Activated T-cell treated with anti-CD3 and anti-CD28 coated beads for 1 hour (primary cell): ENCODE measurements around the gene AFTPH.

ENCODE experiments used
- DNase-seq: peaks from one replicate; pipeline ENCODE4 v3.0.0-alpha.2; 2020; ENCODE audit warnings: low read depth

AFTPH gene

DNA sequence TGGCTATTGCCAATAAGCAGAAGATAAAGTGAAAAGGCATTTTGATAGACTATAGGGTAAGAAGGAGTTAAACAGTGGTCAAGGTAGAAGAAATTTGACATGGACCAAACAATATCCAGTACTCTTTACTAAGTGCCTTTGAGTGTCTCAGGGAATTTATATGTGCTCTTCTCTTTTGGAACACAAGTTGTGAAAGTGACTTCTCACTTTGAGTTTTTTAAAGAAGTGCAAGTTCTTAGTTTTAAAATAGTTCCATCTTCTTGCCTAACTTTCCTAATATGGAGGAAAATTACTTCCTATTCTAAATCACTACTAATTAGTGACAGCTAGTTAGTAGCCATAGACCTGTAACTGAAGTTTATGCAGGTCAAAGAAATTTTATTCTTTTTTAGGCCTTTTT lies 63.4 kb downstream of the AFTPH start:
- DNase-seq: no peak

DNA sequence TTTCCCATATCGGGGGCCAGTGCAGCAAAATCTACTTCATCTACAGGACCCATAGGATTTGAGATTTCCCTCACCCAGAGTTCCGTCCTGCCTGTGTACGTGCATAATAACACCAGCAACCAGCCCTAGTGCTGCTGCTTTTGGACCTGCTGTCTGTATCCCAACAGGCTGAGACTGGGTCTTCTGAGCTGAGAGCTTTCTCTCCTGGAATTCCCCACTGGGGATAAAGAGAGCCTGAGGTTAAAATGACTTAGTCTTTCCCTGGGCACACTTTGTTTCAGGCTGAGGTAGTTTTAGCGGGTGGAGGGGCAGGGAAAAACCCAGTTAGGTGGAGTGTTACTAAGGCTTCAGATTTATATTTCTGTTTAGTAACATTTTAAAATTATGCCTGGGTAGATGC lies 67.1 kb downstream of the AFTPH start:
- no peak for DNase-seq

DNA sequence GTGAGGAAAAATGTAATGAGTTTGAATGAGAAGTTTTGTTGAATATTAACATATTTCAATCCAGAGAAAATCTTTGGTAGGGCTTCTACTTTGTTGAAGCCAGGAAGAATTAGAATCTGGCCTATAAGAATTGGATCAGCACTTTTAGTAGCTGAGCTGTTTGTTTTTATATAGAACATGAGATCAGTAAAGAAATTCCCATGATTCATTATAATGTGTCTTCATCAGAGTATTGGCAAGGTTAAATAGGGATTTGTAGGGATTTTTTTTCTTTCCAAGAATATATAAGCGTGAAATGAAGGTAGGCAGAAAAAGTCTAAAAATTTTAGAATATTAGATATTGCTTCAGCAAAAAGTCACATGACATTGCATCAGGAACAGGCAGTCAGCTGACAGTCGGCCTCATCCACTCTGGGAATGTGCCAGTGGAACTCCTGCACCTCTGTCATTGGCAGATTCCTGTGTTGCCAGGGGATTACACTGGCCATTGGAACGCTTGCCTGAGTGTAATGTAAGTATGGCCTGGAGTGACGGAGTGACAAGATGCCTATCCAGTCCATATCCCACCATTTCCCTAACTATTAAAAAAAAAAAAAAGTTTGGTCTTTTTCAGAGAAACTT lies 69.0 kb downstream of the AFTPH start:
- DNase-seq: no peak

DNA sequence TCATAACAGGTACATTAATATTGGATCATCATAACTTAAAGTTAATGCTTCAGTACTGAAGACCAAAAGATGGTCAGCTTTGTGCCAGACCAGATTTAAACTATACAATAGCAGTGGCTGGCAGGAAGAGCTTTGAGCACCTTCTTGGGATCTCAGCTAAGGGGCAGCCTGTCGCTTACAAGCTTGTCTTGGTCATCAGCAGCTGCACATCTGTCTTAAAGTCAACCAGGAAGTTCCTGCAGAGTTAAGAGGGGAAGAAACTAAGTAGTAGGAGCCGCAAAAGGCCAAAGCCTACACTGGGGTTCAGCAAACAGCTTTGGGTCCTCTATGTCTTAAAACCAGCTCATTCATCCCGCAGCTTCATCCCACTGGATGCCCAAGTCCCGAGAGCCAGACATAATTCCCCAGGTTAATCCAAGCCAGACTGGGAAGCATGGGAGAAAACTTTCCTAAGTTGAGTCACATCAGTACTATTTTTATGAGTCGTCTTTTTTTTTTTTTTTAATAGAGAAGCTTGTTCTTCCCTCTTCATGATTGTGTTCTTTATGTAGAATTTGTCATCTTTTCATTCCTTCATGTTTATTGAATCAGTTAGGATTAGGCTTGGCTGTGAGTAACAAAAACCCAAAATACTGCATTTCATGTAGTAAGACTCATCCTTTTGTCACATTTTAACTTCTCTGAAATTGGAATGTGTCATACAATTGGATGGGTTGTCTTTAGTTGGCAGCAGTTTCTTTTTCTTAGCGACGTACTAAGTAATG lies 70.3 kb downstream of the AFTPH start:
- no peak for DNase-seq

DNA sequence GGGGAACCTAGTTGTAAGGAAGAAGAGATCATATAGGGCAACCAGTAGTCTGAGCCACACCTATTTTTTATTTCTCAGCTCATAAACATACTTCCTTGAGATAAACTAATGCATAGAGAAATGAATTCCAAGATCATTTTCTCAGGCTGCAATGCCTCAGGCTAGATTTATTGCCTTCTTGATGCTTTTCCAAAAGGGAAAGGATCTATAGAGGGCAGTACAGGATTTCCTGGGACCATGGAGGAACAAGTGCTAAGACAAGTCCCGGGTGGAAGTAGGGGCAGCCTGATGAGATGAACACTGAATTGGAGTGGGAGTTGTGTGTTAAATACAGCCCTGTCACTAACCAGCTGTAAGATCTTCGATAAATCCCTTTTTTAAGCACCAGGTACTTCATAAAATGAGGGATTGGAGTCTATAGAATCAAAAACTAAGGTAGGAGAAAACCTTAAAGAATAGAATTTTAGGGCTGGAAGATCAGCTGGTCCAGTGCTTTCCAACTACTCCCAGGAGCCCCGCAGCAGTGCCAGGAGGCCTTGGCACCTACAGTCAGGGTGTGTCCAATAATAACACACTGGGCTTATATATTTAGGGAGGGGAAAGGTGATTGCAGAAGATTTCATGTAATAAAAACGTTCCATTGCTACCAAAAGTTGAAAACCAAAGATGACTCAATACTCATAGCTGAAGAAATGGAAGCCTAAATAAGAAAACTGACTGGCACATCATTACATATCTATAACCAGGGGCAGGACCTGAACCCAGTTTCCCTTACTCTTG lies 71.5 kb downstream of the AFTPH start:
- DNase-seq: no peak

DNA sequence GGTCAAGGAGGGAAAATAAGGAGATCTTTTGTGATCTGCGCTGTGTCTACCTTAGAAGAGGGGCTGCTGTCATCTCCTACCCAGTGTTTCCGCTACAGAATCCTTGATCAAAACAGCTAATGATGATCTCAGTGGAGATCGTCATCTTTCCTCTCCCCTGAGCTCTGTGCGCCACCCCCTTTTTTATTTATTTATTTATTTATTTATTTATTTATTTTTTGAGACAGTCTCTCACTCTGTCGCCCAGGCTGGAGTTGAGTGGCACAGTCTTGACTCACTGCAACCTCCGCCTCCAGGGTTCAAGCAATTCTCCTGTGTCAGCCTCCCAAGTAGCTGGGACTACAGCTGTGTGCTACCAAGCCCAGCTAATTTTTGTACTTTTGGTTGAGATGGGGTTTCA lies 74.1 kb downstream of the AFTPH start:
- no peak for DNase-seq

DNA sequence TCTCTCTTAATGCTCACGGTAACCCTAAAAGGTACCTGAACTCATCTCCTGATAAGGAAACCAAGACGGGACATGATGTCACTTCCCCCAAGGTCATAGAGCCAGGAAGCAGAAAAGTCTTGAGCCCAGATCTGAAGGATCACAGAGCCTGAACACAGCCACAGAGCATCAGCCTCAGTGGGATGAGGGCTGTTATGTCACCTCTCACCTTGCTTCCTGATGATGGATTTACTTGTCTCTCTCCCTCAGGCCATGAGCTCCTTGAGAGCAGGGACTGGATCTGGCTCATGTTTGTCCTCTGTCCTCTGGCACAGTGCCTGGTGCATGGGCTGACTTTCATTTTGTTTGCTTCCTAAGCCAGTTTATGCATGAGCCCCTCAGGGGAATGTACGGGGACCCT lies 75.3 kb downstream of the AFTPH start:
- DNase-seq: no peak

DNA sequence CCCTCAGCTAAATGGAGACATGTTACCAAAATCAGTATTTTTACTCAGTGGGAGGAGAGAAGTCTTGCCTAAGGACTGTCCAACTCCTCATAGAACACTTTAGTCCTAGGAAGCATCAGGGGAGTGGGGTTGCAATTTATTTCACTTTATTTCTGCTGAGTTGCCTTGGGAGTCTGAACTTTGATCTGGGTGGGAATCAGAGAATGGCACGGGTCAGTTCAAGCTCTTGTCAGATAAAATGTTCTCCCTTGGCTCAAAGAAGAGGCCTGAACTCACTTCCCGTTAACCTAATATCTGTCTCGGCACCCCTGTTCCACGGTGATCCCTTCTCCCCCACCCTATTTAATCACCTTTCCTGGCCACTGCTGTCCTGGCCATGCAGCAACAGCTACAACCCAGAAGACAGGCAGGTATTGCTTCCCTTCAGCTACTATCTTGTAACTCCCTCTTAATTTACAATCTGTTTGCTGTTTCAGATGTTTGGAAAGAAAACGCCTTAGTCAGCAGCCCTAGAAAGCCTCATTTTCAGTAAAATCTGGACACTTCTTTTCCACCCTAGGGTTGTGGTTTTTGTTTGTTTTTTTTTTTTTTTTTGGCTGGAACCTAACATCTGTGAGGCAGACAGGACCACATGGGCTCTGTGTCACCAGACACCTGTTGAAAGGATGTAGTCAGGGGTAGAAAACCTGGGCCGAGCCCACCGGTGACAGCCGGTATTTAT lies 77.1 kb downstream of the AFTPH start:
- no peak for DNase-seq

DNA sequence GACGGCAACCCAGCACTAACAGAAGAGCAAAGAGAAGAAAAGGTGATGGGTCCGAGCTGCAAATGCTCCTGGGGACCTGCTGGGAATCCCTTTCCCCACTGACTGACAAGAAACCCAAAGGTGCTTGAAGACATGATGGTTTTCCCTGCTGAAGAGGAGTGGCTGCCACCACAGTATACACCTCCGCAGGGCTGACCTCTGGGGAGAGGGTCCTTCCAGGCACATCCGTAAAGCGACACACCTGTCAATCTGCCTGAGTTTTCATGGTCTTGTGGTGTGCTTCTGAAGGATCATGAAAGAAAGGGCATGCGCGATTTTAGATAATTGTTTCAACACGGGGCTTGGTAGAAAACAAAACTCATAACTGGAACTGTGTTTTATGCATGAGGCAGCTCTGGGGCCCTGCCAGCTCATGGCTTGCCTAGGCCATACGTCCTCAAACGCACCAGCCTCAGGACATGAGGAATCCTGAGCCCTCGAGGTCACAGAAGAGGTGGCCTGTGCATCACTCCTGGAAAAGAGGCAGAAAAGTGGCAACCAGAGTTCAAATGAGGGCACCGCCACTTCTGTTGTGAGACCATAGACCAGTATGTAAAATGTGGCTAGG lies 77.8 kb downstream of the AFTPH start:
- DNase-seq: no peak

DNA sequence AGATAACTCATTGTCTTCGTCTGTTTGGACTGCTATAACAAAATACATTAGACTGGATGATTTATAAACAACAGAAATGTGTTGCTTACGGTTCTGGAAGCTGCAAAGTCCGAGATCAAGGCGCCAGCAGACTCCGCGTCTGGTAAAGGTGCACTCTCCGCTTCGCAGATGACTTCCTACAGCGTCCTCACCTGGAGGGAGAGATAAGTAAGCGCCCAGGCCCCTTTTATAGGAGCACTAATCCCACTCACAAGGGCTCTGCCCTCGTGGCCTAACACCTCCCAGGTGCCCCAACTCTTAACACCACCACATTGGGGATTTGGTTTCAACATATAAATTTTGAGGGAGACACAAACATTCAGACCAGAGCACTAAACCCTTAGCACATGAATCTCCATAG lies 78.3 kb downstream of the AFTPH start:
- DNase-seq: no peak

DNA sequence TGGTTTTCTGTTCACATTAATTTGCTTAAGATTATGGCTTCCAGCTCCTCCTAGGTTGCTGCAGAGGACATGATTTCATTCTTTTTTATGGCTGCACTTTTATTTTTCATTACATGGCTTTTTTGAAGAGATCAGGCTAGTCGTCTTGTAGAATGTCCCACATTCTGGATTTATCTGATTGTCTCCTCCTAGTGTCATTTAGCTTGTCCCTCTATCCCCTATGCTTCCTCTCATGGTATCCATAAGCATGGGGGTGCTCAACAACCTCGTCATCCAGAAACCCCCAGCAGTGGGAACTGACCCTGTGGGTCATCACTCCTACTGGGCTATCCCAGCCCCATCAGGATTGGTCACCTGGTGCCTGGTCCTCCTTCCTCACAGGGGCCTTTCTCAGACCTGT lies 80.0 kb downstream of the AFTPH start:
- no peak for DNase-seq

DNA sequence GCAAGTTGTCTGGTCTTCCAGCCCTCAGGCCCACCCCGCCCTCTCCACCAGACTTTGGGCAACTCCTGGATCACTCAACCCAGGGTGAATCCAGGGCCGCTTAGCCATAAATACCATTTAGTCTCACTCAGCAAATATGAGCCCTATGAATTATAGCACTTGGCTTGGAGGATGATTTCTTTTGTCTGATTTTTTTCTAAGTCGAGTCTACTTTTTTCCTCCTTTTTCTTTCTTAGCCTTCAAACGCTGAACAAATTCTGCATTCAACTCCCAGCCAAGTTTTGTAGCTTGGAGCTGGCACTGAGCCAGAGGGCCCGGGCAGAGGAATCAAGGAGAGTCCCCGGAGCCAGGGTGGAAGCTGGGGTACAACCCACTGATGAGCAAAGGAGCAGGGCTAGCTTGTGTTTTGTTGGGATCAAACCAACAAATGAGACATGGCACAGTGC lies 80.9 kb downstream of the AFTPH start:
- no peak for DNase-seq

DNA sequence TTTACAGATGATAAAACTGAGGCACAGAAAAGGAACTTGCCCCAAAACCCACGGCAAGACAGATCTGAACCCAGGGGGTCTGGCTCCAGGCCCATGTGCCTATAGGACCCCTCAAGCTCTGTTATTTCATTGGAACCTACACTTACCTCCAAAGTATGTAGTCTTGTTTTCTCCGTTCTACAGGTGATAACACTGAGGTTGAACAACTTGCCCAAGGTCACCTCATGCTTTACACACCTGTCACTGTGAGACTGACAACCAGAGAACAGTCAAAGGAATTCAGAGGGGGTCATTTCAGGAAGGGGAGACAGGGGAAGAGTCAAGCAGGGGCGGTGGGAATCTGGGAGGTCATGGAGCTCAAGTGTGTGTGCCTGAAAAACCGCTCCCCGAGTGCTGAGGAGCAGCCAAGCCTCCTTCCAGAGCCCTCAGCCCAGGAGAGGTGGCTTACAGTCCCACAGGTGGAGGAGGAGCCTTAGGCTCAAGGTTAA lies 81.9 kb downstream of the AFTPH start:
- DNase-seq: no peak

DNA sequence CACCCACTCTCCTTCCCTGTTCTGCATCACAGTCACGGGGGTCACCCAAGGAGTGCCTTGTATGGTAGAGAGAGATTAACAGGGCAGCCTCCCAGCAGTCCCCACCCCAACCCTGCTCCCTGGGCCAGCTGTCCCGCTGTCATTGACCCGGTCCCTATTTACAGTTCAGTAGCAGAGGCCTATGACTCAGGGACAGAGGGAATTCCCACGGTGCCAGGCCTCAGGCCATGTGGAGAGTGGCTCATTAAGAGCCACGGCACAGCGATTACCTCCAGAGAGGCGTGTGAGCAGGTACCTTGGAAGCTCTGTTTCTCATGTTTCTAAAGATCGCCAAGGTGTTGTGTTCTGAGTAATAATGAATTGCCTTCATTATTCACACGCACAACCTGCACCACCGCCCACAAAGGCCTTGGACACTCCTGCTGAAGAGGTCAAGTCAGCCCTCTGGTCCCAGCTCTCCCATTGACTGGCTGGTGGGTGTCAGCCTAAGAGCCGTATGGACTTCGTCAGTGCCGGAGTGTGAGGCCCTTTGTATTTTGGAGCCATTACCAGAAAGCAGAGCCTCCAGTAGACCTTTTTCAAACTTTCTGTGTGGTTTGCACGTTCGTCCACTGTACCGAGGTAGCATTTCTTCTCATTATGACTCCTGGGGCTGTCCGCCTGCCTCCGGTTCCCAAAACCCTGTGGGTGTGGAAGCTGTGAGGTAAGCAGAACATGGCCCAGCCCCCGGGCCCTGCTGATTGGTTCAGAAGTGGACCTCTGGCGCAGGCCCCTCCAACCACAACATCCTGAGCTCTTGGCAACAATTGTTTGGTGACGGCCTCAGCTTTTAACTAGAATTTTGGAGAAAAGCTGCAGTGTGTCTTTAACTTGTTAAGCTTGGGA lies 82.6 kb downstream of the AFTPH start:
- DNase-seq: peak; percentile 60

DNA sequence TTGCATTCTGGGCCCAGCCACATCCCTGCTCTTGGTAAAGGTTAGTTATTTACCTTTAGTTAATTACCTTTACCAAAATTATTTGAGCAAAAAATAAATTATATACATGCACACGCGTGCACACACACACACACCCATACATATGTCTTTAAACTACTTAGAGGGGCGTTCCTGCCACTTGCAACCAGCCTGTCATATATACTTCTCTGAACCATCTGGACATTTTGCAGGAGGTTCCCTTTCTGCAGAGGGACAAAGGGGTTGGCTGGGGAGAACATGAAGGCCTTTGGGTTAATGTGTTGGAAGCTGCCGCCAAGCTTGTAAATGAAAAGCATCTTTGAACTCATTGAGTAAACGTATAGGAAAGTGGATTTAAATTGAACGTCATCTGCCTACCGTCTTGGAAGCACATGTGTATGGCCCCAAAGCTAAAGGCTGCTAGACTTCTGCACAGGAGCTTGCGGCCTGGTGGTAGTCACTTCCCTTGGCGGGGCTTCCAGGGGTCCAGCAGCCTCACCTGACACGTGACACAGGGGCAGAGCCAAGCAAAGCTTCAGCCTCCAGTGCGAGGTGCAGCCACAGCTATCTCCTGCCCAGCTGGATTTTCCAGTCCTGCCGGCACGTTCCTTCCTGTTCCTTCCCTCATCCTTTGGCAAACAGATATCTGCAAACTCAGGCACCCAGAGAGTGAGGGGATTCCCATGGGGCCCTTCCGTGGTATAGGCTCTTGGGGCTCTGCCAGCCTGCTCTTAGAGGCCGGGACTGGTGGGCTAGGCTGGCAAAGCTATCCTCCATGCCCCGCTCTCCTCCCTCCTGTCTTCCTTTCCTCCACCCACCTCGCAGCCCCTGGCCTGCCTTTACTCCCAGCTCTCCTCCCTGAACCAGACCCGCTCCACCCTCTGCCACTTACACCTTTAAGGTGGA lies 83.5 kb downstream of the AFTPH start:
- DNase-seq: no peak

DNA sequence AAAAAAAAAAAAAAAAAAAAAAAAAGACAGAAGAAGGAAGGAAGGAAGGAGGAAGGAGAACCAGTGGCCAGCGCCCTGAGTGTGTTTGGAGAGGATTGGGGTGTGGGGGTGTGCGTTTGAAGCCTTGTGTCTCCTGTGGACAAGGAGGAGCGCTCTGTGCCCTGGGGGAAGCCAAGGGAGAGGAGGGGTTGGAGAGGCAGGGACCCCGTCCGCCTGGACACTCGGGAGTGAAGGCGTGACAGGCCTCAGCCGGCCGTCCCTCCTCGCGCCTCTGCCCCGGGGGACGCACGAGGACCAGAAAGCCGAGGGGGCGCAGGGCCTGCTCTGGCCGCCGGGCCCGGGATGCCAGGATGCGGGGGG lies 84.7 kb downstream of the AFTPH start:
- no peak for DNase-seq

DNA sequence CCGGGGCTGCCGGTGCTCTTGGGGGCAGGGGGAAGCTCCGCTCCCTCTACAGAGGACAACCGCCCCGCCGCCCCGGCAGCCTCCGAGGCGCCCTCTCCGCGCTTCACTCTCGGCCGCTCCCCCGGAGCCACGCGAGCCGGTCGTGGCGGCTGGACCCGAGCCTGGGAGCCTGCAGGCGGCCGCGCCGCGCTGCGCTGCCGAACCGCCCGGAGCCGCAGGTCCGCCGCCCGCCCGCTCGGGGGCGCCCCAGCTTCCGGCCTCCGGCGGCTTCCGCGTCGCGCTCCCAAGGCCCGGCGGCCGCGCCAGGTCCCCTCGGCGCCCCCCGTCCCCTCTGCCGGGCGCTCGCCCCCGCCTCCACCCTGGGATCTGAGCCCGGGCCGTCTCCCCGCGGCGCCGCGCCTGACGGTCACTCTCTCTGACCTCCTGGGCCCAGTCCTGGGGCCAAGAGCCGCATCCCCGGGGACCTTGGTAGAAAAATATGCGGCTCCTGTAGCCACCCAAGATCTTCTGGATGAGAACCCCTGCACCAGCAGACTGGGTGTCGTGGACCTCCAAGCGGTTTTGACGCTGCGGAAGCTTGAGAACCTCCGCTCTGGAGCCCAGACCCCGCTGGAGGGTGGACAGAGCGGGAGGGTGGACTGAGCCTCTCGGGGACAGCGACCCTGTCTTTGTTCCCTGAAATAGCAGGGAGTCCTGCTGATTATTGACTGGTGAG lies 85.3 kb downstream of the AFTPH start:
- peak; percentile 51 for DNase-seq

DNA sequence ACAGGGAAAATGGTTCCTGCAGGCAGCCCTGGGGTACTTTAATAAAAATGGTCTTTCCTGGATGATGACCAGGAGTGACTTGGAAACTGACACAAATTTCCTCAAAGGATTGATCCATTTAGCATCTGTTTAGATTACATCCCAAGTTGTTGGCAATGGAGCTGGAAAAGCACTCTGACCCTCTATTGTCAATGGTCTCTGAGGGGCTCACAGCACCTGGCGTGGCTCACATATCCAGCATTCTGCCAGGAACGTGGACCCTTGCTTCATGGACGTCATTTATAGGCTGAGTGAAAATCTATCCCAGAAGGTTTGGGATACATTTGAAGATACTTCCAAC lies 85.8 kb downstream of the AFTPH start:
- DNase-seq: no peak

DNA sequence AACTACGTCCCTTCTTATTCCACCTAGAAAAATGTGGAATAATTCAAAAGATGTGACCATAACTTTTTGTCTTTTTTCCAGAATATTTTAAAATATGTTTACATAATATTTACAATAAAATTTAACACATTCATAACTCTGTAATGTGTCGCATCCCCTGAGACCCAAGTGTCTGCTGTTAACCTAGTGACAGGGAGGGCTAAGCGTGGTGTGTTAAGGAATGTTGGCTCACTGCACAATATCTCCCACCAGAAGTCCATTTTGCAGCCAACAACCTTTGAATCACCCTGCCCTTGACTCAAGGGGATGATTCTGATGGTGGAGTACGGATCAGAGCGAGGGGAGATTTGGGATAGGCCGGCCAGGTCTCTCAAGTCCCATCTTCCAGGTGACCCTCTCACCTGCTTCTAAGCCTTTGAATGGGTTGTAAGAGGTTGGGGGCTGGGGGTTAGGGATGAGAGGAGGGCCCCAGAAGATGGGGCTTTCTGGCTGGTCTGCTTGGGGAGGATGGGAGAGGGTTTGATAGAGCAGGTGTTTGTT lies 86.3 kb downstream of the AFTPH start:
- no peak for DNase-seq
